HUES6 (cell line): ENCODE results near the gene TIAM2.
"Not testable (repeated sequence)": the region's sequence is repeated elsewhere in the genome, so short reads cannot be mapped to it uniquely, and the experiment has no call there.

Source experiments
- H3K27ac ChIP-seq: 2 replicates; pipeline ENCODE4 v1.7.0; 2013; ENCODE audit warnings: low read depth, mild to moderate bottlenecking, low read length, inconsistent platforms
- H3K27me3 ChIP-seq: 2 replicates; pipeline ENCODE4 v1.6.1; 2013; ENCODE audit warnings: low read length; ENCODE audit not compliant: control insufficient read depth, insufficient read depth
- H3K36me3 ChIP-seq: 2 replicates; pipeline ENCODE4 v1.6.1; 2013; ENCODE audit warnings: low read length; ENCODE audit not compliant: control insufficient read depth, insufficient read depth
- H3K4me1 ChIP-seq: 2 replicates; pipeline ENCODE4 v1.6.1; 2013; ENCODE audit warnings: low read length; ENCODE audit not compliant: control insufficient read depth, insufficient read depth
- H3K4me3 ChIP-seq: 2 replicates; pipeline ENCODE4 v1.5.1; 2013; ENCODE audit warnings: low read depth, low read length
- H3K9ac ChIP-seq: one replicate; pipeline ENCODE4 v1.6.1; 2013; ENCODE audit warnings: mild to moderate bottlenecking, low read length
- H3K9me3 ChIP-seq: 2 replicates; pipeline ENCODE4 v1.6.1; 2013; ENCODE audit warnings: low read depth, low read length; ENCODE audit not compliant: control insufficient read depth, insufficient read depth

TIAM2 gene

DNA sequence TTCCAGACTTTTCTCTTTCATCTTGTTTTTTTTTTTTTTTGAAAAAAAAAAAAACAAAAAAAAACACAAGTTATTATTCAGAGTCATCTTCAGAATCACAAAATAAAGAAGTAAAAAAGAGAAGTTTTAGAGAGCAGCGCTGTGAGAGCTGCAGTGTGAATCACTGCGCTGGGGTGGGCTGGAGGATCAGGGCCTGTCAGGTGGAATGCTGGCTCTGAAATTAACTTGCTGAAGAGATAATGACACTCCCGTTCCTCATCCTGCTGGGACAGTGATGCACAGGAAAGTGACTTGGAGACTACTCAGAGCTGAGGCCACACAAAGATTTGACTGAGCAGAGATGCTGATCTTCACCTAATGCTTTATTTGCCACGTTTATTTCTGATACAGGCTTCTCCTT, 226.0 kb downstream of the TIAM2 start:
- H3K36me3 ChIP-seq: no peaks in the 10 kb centered on the region
- H3K27ac ChIP-seq: no peak overlapping the region

DNA sequence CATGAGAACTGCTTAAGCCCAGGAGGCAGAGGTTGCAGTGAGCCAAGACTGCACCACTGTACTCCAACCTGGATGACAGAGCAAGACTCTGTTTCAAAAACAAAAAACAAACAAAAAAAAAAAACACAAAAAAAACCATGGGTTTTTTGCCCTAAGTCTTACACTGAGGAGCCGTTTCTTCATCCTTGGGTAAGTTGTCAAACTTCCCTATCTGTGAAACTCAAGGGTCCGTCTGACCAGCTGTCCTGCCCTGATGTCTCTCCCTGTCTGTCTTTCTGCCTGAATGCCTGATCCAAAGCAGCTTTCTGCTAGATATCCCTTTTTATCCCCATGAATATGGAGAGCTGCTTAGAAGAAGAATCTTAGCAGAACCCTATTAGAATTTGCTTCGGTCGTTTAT, 227.4 kb downstream of the TIAM2 start:
- Histone ChIP-seq H3K27ac (no peak overlapping the region), H3K4me1 (peaks cover 12% of the 10 kb centered on the region), H3K27me3 (no peaks in the 10 kb centered on the region), H3K4me3 (no peak overlapping the region), H3K9ac (no peak overlapping the region), H3K9me3 (peaks cover 3% of the 10 kb centered on the region; the same call in 1 of the 2 replicates), H3K36me3 (no peaks in the 10 kb centered on the region)

More for the DNA sequence above, 226.0 kb downstream of the TIAM2 start:
- H3K4me3 ChIP-seq: no peak overlapping the region
- H3K9me3 ChIP-seq: no peaks in the 10 kb centered on the region
- 0 out of 2 replicates have a peak, but pooled peaks cover 11% of the 10 kb centered on the region for H3K4me1 ChIP-seq
- H3K9ac ChIP-seq: no peak overlapping the region
- no peaks in the 10 kb centered on the region for H3K27me3 ChIP-seq

DNA sequence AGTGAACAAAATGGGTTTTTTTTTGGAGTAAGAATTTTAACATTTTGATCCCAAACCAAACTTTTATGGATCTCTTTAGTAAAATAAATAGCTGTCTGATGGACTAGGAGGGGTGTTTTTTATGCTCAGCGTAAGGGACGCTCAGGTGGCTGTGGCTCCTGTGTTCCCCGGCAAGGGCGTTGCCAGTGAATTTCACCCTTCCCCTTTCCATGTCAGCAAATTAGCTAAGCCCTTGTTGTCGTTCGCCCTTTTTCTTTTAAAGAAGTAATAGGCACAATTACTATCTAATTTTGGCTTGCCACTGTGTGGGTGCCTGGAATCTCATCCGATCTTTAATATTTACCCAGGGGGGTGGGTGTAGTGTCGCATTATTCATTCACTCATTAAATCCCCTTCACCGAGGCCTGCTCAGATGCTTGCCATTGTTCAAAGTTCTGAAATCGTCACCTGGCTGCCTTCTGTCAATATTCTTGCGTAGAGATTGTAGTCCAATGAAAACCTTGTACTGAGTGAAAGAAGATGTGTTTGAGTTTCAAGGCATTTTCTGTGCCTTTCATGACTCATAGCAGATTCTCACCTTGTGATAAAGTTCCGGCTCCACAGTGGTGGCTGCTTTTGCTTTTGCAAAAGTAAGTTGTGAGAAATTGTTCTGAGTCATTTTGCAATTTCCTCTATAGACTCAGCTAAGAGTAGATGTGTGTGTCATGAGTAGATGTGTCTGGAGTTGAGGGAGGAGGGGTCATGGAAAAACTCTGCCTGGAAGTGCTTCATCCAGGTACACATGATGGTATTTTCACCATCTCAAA, 228.7 kb downstream of the TIAM2 start:
- Histone ChIP-seq H3K4me1 (peaks cover 12% of the 10 kb centered on the region), H3K27me3 (no peaks in the 10 kb centered on the region), H3K9me3 (peaks cover 4% of the 10 kb centered on the region; the same call in 1 of the 2 replicates), H3K27ac (no peak overlapping the region), H3K9ac (no peak overlapping the region), H3K36me3 (no peaks in the 10 kb centered on the region), H3K4me3 (no peak overlapping the region)

DNA sequence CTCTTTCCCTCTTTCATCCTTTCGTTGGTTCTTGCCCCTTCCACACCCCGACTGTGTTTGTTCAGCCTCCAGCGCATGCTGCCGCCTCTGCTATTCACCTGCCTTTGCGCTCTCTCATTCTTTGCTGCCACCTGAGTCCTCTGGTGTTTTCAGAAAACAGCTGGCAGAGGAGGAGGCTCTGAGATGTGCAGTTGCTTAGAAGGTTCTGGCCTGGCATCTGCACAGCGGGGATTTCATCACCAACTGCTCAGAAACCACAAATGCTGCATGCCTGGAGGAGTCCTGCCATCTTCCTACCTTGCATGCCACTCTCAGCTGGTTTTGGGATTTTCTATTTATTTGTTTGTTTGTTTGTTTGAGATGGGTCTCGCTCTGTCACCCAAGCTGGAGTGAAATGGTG, 229.5 kb downstream of the TIAM2 start:
- Histone ChIP-seq H3K27ac (no peak overlapping the region), H3K9ac (no peak overlapping the region), H3K36me3 (no peaks in the 10 kb centered on the region), H3K9me3 (peaks cover 10% of the 10 kb centered on the region; the same call in 1 of the 2 replicates), H3K27me3 (no peaks in the 10 kb centered on the region), H3K4me1 (peaks cover 12% of the 10 kb centered on the region), H3K4me3 (no peak overlapping the region)

DNA sequence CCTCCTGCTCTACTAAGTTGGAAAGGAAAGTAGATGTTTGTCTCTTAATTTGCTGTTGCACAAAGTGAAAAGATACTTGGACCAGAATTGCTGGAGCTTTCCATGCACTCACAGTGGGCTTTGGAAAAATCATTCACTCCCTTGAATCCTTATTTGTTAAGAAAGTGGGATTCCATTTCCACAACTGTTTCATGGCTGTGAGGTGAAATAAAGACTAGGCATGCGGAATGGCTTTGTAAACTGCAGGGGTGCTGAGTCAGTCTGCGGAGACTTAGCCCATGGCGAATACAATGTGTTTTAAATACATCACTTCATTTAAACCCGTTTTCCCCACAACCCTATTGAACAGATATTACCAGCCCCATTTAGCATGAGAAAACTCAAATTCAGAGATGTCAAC, 231.9 kb downstream of the TIAM2 start:
- H3K27me3 ChIP-seq: no peaks in the 10 kb centered on the region
- H3K27ac ChIP-seq: no peak overlapping the region
- no peak overlapping the region for H3K4me3 ChIP-seq
- peaks cover 12% of the 10 kb centered on the region for H3K4me1 ChIP-seq
- H3K36me3 ChIP-seq: no peaks in the 10 kb centered on the region
- H3K9ac ChIP-seq: no peak overlapping the region
- peaks cover 14% of the 10 kb centered on the region for H3K9me3 ChIP-seq

DNA sequence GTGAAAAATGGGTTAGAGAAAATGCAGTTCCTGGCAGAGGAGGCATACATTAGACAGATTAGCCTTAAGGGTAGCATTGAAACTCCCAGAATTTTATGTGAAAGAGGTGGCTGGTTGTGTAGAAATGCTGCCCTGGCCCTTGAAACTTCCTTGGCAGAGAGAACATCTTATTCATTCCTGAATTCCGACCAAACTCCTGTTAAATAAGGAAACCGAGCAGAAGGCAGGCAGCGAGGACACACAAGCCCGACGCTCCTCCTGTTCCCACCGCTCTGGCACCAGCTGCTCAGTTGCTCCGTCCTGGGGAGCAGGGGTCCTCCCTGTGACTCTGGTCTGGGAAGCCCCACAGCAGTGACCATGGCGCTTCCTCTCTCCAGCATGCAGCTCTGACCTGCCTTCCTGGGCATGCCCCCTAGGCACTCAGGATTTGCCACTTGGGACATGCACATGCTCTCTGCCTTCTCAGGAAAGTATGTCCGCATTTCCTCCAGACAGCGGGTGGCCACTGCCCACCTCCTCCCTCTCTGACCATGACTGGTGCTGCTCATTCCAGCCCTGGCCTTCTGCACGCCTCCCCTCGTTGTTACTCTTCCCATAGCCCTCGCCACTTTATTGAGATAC, 233.5 kb downstream of the TIAM2 start:
- Histone ChIP-seq H3K4me1 (peaks cover 12% of the 10 kb centered on the region), H3K27ac (no peak overlapping the region), H3K27me3 (no peaks in the 10 kb centered on the region), H3K4me3 (no peak overlapping the region), H3K9ac (no peak overlapping the region), H3K9me3 (peaks cover 14% of the 10 kb centered on the region), H3K36me3 (no peaks in the 10 kb centered on the region)

DNA sequence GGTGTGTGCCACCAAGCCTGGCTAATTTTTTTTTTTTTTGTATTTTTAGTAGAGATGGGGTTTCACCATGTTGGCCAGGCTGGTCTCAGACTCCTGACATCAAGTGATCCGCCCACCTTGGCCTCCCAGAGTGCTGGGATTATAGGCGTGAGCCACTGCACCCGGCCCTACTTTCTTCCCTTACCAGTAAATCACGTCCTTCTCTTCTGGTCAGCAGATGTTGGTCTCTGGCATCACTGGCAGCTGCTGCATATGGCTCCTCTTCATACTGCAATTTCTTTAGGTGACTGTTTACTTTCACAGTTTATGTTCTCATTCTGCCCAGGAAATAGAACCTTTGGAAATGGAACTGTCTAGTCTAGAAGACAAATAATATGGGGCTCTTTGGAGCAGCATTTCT, 235.9 kb downstream of the TIAM2 start:
- H3K27me3 ChIP-seq, H3K4me3 ChIP-seq, H3K27ac ChIP-seq, H3K36me3 ChIP-seq, H3K4me1 ChIP-seq, H3K9ac ChIP-seq: not testable (repeated sequence)
- H3K9me3 ChIP-seq: peaks cover 14% of the 10 kb centered on the region

DNA sequence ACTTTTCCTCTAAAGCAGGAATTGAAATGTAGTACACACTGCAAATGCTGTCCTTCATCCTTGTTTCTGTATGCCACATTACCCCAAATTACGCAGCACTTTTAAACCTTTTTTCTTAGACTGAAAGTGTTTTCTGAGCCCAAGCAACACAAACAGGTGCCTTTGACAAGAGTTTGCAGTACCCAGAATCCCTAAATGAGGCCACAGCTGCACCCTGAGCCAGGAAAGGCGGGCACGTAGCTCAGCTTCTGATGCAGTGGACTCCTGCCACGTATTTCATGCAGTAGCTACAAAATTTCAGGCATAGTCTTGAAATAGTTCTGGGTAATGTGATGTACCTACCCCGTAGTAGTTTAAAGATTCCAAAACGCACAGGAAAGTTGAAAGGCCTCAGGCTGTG, 237.7 kb downstream of the TIAM2 start:
- Histone ChIP-seq H3K27ac (no peak overlapping the region), H3K9ac (no peak overlapping the region), H3K27me3 (no peaks in the 10 kb centered on the region), H3K9me3 (peaks cover 24% of the 10 kb centered on the region), H3K4me1 (no peaks in the 10 kb centered on the region), H3K36me3 (no peaks in the 10 kb centered on the region), H3K4me3 (no peak overlapping the region)

DNA sequence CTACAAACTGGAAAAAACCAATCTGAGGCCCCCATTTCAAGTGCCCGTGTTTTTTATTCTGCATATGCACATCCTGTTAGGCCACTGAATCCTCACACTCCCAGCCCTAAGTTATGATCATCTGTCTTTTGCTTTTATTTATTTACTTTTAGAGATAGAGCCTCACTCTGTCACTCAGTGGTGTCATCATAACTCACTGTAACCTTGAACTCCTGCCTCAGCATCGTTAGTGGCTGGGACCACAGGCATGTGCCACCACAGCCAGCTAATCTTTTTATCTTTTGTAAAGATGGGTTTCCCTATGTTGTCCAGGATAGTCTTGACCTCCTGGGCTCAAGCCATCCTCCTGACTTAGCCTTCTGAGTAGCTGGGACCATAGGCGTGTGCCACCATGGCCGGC, 239.1 kb downstream of the TIAM2 start:
- H3K4me1 ChIP-seq: no peaks in the 10 kb centered on the region
- peaks cover 33% of the 10 kb centered on the region for H3K9me3 ChIP-seq
- H3K27me3 ChIP-seq: no peaks in the 10 kb centered on the region
- peaks cover 2% of the 10 kb centered on the region; the same call in 1 of the 2 replicates for H3K36me3 ChIP-seq
- H3K4me3 ChIP-seq: no peak overlapping the region
- no peak overlapping the region for H3K27ac ChIP-seq
- H3K9ac ChIP-seq: no peak overlapping the region

DNA sequence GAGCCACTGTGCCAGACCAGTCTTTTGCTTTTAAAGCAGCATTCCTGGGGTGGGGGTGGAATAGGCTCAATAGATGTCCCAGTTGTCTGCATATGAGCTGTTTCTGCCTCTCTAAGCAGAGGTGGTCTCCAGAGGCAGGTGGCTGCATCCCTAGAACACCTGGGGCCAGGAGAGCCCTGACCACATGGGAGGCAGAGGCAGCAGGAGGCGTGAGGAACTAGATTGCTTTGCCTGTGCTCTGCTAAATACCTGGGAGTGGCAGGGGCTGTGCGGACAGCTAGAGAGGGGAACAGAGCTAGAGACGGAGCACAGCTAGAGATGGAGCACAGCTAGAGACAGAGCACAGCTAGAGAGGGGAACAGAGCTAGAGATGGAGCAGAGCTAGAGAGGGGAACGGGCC, 239.6 kb downstream of the TIAM2 start:
- Histone ChIP-seq H3K4me3 (no peak overlapping the region), H3K27ac (no peak overlapping the region), H3K4me1 (no peaks in the 10 kb centered on the region), H3K9ac (no peak overlapping the region), H3K36me3 (peaks cover 3% of the 10 kb centered on the region), H3K9me3 (peaks cover 36% of the 10 kb centered on the region), H3K27me3 (no peaks in the 10 kb centered on the region)

DNA sequence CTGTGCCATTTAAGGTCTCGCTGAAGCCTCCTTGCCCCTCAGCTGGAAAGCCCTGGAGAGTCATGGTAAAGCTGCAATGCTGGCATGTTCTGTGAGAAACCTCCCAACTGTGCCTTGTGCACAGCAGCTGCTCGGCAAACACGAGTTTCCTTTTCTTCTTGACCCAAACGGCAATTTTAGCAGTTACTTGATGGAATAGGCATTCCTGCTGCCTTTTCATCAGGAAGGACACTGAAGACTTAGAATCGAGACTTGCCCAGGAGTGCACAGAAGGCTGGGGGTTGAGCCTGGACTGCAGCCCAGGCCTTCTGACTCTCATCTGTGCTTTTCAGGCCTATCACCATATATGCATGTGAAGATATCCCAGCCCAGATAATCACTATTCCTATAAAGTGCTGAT, 240.0 kb downstream of the TIAM2 start:
- Histone ChIP-seq H3K27ac (no peak overlapping the region), H3K9ac (no peak overlapping the region), H3K27me3 (no peaks in the 10 kb centered on the region), H3K4me1 (no peaks in the 10 kb centered on the region), H3K9me3 (peaks cover 37% of the 10 kb centered on the region), H3K4me3 (no peak overlapping the region), H3K36me3 (peaks cover 7% of the 10 kb centered on the region)
